NCI-H2196 (cell line): ENCODE measurements around the gene GPR142.

Source experiments
- DNase-seq: peaks from one replicate; lab custom pipeline; 2025; ENCODE audit not compliant: unreplicated experiment; lab: John Stamatoyannopoulos, UW

The GPR142 gene

DNA sequence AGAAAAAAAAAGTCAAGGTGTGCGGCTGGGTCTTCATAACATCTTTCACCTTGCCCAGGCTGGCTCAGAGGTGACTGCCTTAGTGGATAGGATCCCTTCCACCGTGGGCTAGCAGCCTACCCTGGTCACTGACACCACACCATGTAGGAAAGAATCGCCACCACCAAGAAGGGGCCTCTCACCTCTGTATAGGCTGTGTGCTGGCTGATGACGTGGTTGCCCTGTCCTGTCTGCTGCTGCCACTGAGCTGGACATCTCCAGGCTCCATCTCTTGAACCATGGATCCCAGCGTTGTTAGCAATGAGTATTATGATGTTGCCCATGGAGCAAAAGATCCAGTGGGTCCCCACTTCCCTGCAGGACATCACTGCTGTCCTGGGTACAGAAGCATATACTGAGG, at the start of gene GPR142:
TSS of gene GPR142 (plus strand) at position 301 of the 400 bp plus-strand sequence. CDS start 2,035 bp downstream, outside the sequence.
- no peak for DNase-seq

- no peak for DNase-seq
These were observed 48.9 kb upstream of the GPR142 start for GRCh38 chr17:74318391-74318790.

DNA sequence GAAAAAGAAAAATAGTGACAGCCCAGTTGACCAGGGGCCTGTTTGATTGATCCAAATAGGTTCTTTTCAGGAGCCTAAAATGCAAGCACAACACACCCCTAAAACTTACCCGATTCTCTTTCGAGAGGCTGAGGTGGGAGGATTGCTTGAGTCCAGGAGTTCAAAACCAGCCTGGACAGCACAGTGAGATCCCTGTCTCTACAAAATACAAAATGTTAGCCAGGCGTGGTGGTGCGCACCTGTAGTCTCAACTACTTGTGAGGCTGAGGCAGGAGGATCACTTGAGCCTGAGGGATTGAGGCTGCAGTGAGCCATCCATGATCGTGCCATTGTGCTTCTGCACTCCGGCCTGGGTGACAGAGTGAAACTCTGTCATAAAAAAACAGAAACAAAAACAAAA, 42.8 kb upstream of the GPR142 start:
- no peak for DNase-seq

DNA sequence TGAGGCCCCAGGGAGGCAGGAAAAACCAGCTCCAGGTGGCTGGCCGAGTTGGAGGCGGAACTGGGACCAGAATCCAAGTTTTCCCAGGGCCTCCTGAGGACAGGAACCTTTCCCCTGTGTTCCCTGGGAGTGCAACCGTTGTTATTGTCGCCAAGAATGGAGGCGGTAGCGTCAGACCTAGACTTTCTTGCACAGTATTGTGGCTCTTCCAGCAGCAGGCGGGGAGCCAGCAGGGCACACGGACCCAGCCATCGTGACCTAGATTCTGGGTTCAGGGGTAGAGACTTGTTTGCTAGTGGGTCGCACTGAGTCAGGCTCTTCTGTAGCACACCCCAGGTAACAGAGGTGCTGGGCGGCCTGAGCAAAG, 41.9 kb upstream of the GPR142 start:
- DNase-seq = no peak

DNA sequence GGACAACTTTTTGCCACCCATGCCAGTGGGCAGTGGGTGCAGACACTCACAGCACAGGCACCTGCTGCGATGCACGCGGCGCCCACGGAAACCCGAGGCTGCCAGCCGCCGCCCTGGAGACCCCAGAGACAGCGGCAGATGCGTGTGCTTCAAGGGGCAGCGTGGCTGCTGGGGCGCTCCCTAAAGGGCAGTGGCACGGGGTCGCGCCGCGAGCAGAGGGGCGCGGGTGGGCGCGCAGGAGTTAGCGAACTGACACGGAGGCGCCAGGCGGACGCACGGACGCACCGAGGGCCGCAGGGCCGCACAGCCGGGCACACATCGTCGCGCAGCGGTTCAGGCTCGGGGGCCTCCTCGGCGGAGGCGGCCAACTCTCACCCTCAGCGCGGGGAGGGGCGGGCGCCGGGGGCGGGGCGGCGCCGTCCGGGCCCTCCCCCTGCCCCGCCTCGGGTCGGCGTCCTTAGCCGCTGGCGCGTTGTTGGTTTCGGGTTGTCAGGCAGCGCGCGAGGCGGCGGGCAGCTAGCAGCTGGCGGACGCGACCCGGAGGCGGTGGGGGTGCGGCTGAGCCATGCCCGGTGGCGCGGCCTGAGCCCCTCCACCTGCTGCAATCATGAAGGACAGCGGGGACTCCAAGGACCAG, 41.4 kb upstream of the GPR142 start, which contains the start of gene KIF19:
TSS of gene KIF19 (plus strand) at position 484 of the 637 bp plus-strand sequence. CDS start at position 608, 124 bp downstream.
- peak; percentile 64 for DNase-seq

GRCh38 chr17:74326506-74326905, 40.8 kb upstream of the GPR142 start:
- DNase-seq = no peak

- DNase-seq = no peak
These were observed 38.8 kb upstream of the GPR142 start for GRCh38 chr17:74328487-74328886.

GRCh38 chr17:74329378-74329777, 37.9 kb upstream of the GPR142 start:
- no peak for DNase-seq

GRCh38 chr17:74330446-74330845, 36.9 kb upstream of the GPR142 start:
- DNase-seq = no peak

DNA sequence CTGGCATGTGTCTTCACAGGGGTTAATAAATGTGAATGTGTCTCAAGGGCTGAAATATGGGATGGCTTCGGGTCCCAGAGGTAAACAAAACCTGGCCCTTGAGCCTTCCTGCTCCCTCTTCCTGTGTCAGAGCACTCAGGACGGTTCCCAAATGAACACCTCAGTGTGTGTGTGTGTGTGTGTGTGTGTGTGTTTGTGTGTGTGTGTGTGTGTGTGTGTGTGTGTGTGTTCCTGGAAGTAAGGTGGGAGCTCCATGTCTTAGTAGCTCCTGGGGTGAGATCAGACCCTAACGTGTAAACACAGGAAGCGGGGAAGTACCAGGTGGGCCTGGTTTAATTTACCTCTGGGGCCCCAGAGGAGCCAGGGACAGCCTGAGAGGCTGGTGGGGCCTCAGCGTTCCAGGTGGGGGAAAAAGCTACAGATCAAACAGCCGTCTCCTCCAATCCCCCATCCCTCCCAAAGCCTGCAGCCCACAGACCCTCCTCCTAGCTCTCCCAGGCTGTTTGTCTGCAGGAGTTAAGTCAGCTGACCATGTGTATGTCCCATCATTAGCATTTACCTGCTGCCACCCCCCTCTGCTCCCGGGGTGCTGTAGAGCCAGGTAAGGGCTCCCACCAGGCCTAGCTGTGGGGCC, 35.2 kb upstream of the GPR142 start:
- no peak for DNase-seq

GRCh38 chr17:74332763-74333283, 34.5 kb upstream of the GPR142 start:
- peak; percentile 79 for DNase-seq

DNA sequence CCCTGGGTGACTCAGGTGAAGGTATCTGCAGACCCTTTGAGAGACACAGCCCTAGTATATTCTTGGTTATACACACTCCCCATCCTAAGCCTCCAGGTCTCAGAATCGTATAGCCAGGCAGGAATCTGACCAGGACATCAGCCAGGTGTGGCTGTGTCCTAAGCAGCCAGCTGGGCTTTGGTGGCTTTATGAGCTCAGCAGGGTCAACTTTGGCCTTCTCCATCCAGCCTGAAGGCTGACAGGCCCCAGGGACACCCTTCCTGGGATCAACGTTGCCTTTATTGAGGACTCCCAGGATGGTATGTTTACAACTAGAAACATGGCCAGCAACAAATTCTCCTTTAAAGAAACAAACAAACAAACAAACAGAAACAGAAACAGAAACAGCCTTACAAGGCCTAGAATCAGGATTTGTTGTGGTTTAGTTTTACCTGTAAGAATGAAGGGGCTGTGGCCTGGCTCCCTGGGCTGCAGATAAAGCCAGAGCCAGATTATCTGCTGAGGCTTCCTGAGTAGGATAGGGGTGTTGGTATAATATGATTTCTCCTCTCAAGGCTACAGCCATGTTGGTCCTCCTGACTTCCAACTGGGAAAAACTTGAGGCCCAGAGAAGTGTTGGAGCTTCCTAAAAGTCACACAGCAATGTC, 32.8 kb upstream of the GPR142 start:
- peak; percentile 26 for DNase-seq

- DNase-seq = no peak
These were observed 31.7 kb upstream of the GPR142 start for GRCh38 chr17:74335529-74336062.

DNA sequence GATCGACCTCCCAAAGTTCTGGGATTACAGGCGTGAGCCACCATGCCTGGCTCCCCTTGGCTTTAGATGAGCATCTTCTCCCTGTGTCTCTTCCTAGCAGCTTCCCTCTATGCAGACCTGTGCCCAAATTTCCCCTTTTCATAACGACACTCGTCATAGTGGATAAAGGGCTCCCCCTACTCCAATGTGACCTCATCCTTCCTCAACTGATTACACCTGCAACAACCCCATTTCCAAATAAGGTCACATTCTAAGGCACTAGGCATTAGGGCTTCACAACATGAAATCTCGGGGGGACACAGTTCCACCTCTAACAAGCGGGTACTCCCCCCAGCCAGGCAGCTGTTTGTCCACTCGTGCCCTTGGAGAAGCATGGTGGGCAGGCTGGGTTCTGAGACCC, 31.0 kb upstream of the GPR142 start:
- DNase-seq = no peak

GRCh38 chr17:74337834-74338500, 29.3 kb upstream of the GPR142 start:
- peak; percentile 46 for DNase-seq

DNA sequence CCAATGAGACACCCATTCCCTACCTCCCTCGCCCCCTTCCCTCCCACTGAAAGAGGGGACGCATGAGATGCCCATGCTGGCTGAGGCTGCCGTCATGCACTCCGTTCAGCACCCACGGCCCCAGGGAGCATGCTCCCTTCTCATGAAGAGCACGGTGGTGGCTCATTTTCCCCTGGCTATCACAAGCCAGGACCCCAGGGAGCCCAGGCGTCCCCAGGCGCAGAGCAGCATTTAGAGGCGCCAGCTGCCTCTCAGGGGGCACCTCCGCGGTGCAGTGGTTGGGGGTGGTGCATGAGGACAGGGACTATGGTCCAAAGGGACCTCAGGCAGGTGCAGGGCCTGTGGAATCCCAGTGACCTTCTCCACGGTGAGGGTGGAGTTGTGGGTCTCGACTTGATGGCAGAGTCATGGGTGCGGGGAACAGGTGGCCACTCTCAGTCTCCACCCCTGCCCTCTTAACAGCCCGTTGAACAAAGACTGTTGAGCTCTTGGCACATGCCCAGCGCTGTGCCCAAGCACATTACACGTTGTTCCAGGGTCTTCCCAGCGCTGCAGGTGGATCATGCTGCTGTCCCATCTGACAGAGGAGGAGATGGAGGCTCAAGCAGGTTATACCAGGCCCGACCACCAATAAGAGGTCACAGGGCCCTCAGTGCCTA, 27.6 kb upstream of the GPR142 start:
- DNase-seq = peak; percentile 17

GRCh38 chr17:74340470-74341023, 26.8 kb upstream of the GPR142 start:
- DNase-seq = no peak

DNA sequence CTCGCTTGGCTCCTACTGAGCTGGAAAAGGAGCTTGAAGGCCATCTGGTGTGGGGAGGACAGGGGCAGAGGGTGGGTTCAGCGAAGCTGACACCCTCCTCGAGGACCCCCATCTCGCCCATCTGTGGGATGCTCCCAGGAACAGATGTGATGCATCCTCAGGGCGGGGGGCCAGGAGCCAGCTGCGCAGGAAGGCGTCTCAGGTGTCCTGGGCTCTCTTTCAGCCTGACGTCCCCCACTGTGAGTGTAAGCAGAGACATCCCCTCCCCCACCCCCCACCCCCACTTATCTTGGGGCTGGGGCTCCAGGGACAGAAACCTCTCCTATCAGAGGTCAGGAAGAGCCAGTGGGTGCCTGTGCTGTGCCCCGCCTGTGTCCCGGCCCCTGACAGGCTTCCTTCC, 25.1 kb upstream of the GPR142 start:
- DNase-seq = no peak

GRCh38 chr17:74343121-74343520, 24.2 kb upstream of the GPR142 start:
- DNase-seq = no peak

- DNase-seq = no peak
These were observed 23.6 kb upstream of the GPR142 start for GRCh38 chr17:74343526-74344284.
